Cardiac atrium fibroblast (primary cell): ENCODE measurements around the gene ZNF441. TPM values are rescaled to one million over a fixed set of nuclear protein-coding genes. Genes with fewer than 3 reads are reported as not detected.

ENCODE experiments used
- total RNA-seq: library from RNA; depleted of rRNA; stranded (reverse); fragments of >200 nt; gene quantifications from 2 replicates; pipeline ENCODE4 v1.2.3, GENCODE V29; 2015

The ZNF441 gene
- 2.3 and 2.9 TPM in 2 replicates for total RNA-seq

GRCh38 chr19:11766597-11767591 lies at the start of gene ZNF441:
Gene ZNF441 (plus strand): TSS chr19:11767000. CDS start chr19:11767194, 194 bp downstream.

GRCh38 chr19:11738746-11739620 lies 27.8 kb upstream of the ZNF441 start, which contains the start of gene ZNF823:
Gene ZNF823 (minus strand): TSS chr19:11738946. CDS start chr19:11738819, 127 bp downstream.

GRCh38 chr19:11798391-11799330 lies 31.9 kb downstream of the ZNF441 start, which contains the start of gene ZNF491:
Gene ZNF491 (plus strand): TSS chr19:11798523. CDS start chr19:11805954, 7,431 bp downstream.

GRCh38 chr19:11814029-11814699 lies 47.4 kb downstream of the ZNF441 start, which contains the start of gene ZNF440:
Gene ZNF440 (plus strand): TSS chr19:11814273. CDS start chr19:11814448, 175 bp downstream.

Other genes starting within 250 kb of the ZNF441 start
- 27.4 and 33.5 TPM in 2 replicates for gene ECSIT, start 237.9 kb upstream of the ZNF441 start, total RNA-seq
- gene CNN1, start 228.1 kb upstream of the ZNF441 start, total RNA-seq: 3.2 and 3.6 TPM in 2 replicates
- 34.5 and 34.7 TPM in 2 replicates for gene ELOF1, start 207.8 kb upstream of the ZNF441 start, total RNA-seq
- 1.3 TPM in 1 of 2 replicates, not detected in the other for gene ACP5, start 189.4 kb upstream of the ZNF441 start, total RNA-seq
- 8.7 and 10.7 TPM in 2 replicates for gene ZNF627, start 169.5 kb upstream of the ZNF441 start, total RNA-seq
- gene ZNF823, start 28.1 kb upstream of the ZNF441 start, total RNA-seq: 2.7 and 5.2 TPM in 2 replicates
- 0.97 and 1.1 TPM in 2 replicates for gene ZNF491, start 31.5 kb downstream of the ZNF441 start, total RNA-seq
- 4.9 and 7.3 TPM in 2 replicates for gene ZNF440, start 47.3 kb downstream of the ZNF441 start, total RNA-seq
- 2.3 and 2.9 TPM in 2 replicates for gene ZNF439, start 81.7 kb downstream of the ZNF441 start, total RNA-seq
- 2.3 and 4.2 TPM in 2 replicates for gene ZNF69, start 120.8 kb downstream of the ZNF441 start, total RNA-seq
- 2.9 and 3.1 TPM in 2 replicates for gene ZNF700, start 158.1 kb downstream of the ZNF441 start, total RNA-seq
- gene ZNF763, start 198.0 kb downstream of the ZNF441 start, total RNA-seq: 0.36 and 2.8 TPM in 2 replicates